NCI-H510A treated with DMSO at 0.1 percent for 48 hours (cell line): ENCODE results near the gene NUDT7.
A peak's percentile ranks its signal among the peaks of the same experiment; 100 is the strongest.

Experiments used
- DNase-seq: peaks from one replicate; lab custom pipeline; 2025; lab: John Stamatoyannopoulos, UW

NUDT7 gene

GRCh38 chr16:77722309-77723107, at the start of gene NUDT7:
TSS of gene NUDT7 (plus strand) at chr16:77722514. CDS start at chr16:77722583, 69 bp downstream.
- DNase-seq = peak; percentile 64

GRCh38 chr16:77674888-77675287, 47.4 kb upstream of the NUDT7 start:
- DNase-seq = no peak

- peak; percentile 44 for DNase-seq
These were observed 46.6 kb upstream of the NUDT7 start for GRCh38 chr16:77675464-77676324.

- no peak for DNase-seq
These were observed 45.2 kb upstream of the NUDT7 start for GRCh38 chr16:77677129-77677528.

- no peak for DNase-seq
These were observed 42.9 kb upstream of the NUDT7 start for GRCh38 chr16:77679391-77679790.

- DNase-seq = no peak
These were observed 42.4 kb upstream of the NUDT7 start for GRCh38 chr16:77679901-77680300.

- DNase-seq = no peak
These were observed 41.8 kb upstream of the NUDT7 start for GRCh38 chr16:77680496-77680895.

- no peak for DNase-seq
These were observed 39.7 kb upstream of the NUDT7 start for GRCh38 chr16:77682586-77682985.

GRCh38 chr16:77683397-77684180, 38.7 kb upstream of the NUDT7 start:
- DNase-seq = no peak

- DNase-seq = no peak
These were observed 38.2 kb upstream of the NUDT7 start for GRCh38 chr16:77684181-77684526.

GRCh38 chr16:77686385-77686784, 35.9 kb upstream of the NUDT7 start:
- no peak for DNase-seq

GRCh38 chr16:77689971-77690370, 32.3 kb upstream of the NUDT7 start:
- no peak for DNase-seq

GRCh38 chr16:77690416-77690815, 31.9 kb upstream of the NUDT7 start:
- DNase-seq = no peak

GRCh38 chr16:77692612-77693011, 29.7 kb upstream of the NUDT7 start:
- DNase-seq = no peak

- no peak for DNase-seq
These were observed 26.2 kb upstream of the NUDT7 start for GRCh38 chr16:77696149-77696548.

GRCh38 chr16:77700846-77701245, 21.5 kb upstream of the NUDT7 start:
- no peak for DNase-seq

- DNase-seq = no peak
These were observed 17.0 kb upstream of the NUDT7 start for GRCh38 chr16:77705351-77705750.

- DNase-seq = no peak
These were observed 11.1 kb upstream of the NUDT7 start for GRCh38 chr16:77711179-77711578.

- no peak for DNase-seq
These were observed 10.5 kb upstream of the NUDT7 start for GRCh38 chr16:77711775-77712174.

- DNase-seq = no peak
These were observed 7.2 kb upstream of the NUDT7 start for GRCh38 chr16:77715145-77715544.

- DNase-seq = no peak
These were observed 484 bp upstream of the NUDT7 start for GRCh38 chr16:77721752-77722308.

- DNase-seq = no peak
These were observed 797 bp downstream of the NUDT7 start for GRCh38 chr16:77723108-77723514.
